GM18520 (cell line): ENCODE data around the gene XRN2.

ENCODE experiments used
- ATAC-seq: cut with Tn5 transposase; IDR thresholded peaks from one replicate; pipeline ENCODE4 v1.9.1; 2021; ENCODE audit not compliant: unreplicated experiment

XRN2 gene

GRCh38 chr20:21291026-21291425 lies 12.1 kb upstream of the XRN2 start:
- no peak for ATAC-seq

- no peak for ATAC-seq
Measured at GRCh38 chr20:21294755-21295154, 8.4 kb upstream of the XRN2 start.

- no peak for ATAC-seq
Measured at GRCh38 chr20:21301940-21302663, 1.0 kb upstream of the XRN2 start.

- no peak for ATAC-seq
Measured at GRCh38 chr20:21302664-21303060, 469 bp upstream of the XRN2 start.

GRCh38 chr20:21303872-21304586 lies 898 bp downstream of the XRN2 start:
- ATAC-seq: no peak

- ATAC-seq: no peak
Measured at GRCh38 chr20:21308340-21308739, 5.2 kb downstream of the XRN2 start.

GRCh38 chr20:21309678-21310467 lies 6.7 kb downstream of the XRN2 start:
- no peak for ATAC-seq

- no peak for ATAC-seq
Measured at GRCh38 chr20:21312813-21313474, 9.8 kb downstream of the XRN2 start.

- ATAC-seq: peak; percentile 78
Measured at GRCh38 chr20:21315138-21315537, 12.0 kb downstream of the XRN2 start.

GRCh38 chr20:21322083-21322710 lies 19.1 kb downstream of the XRN2 start:
- no peak for ATAC-seq

GRCh38 chr20:21322921-21323331 lies 19.8 kb downstream of the XRN2 start:
- no peak for ATAC-seq

GRCh38 chr20:21323640-21324039 lies 20.5 kb downstream of the XRN2 start:
- no peak for ATAC-seq

GRCh38 chr20:21324126-21324525 lies 21.0 kb downstream of the XRN2 start:
- no peak for ATAC-seq

GRCh38 chr20:21325296-21325695 lies 22.2 kb downstream of the XRN2 start:
- ATAC-seq: no peak

GRCh38 chr20:21326700-21327099 lies 23.6 kb downstream of the XRN2 start:
- ATAC-seq: no peak

- no peak for ATAC-seq
Measured at GRCh38 chr20:21336455-21337151, 33.5 kb downstream of the XRN2 start.

GRCh38 chr20:21338291-21338690 lies 35.2 kb downstream of the XRN2 start:
- no peak for ATAC-seq

GRCh38 chr20:21339499-21339898 lies 36.4 kb downstream of the XRN2 start:
- no peak for ATAC-seq

GRCh38 chr20:21340991-21341697 lies 38.0 kb downstream of the XRN2 start:
- no peak for ATAC-seq
